Endodermal cell (in vitro differentiated cells): ENCODE data around the gene ADPRS. TPM values are rescaled to one million over a fixed set of nuclear protein-coding genes. Genes with fewer than 3 reads are reported as not detected.

Experiments used
- DNase-seq: peaks from one replicate; pipeline ENCODE4 v3.0.0-alpha.2; 2017
- H3K27ac ChIP-seq: 2 replicates; pipeline ENCODE4 v1.5.1; 2013; ENCODE audit warnings: mild to moderate bottlenecking, low read depth, low read length, moderate library complexity
- H3K27me3 ChIP-seq: 2 replicates; pipeline ENCODE4 v1.6.1; 2013; ENCODE audit warnings: mild to moderate bottlenecking, low read length, moderate library complexity; ENCODE audit not compliant: insufficient read depth, control insufficient read depth, poor library complexity, severe bottlenecking
- H3K36me3 ChIP-seq: 2 replicates; pipeline ENCODE4 v1.7.0; 2013; ENCODE audit warnings: mild to moderate bottlenecking, low read length, moderate library complexity; ENCODE audit not compliant: control insufficient read depth, insufficient read depth
- H3K4me1 ChIP-seq: one replicate; pipeline ENCODE4 v1.7.0; 2013; ENCODE audit warnings: low read length; ENCODE audit not compliant: control insufficient read depth, insufficient read depth
- H3K4me3 ChIP-seq: 2 replicates; pipeline ENCODE4 v1.5.1; 2013; ENCODE audit warnings: mild to moderate bottlenecking, low read length, moderate library complexity
- H3K9ac ChIP-seq: 2 replicates; pipeline ENCODE4 v1.6.1; 2013; ENCODE audit warnings: mild to moderate bottlenecking, low read length, moderate library complexity; ENCODE audit not compliant: poor library complexity, severe bottlenecking; ENCODE audit errors: extremely low read depth
- H3K9me3 ChIP-seq: 2 replicates; pipeline ENCODE4 v1.6.1; 2013; ENCODE audit warnings: mild to moderate bottlenecking, low read length, moderate library complexity; ENCODE audit not compliant: control insufficient read depth
- H3K27ac Mint-ChIP-seq: 2 replicates; pipeline ENCODE4 v1.8.0; 2020; ENCODE audit warnings: mixed read lengths
- H3K27me3 Mint-ChIP-seq: 2 replicates; pipeline ENCODE4 v1.8.0; 2021; ENCODE audit warnings: mild to moderate bottlenecking, mixed read lengths; ENCODE audit not compliant: insufficient read depth
- H3K36me3 Mint-ChIP-seq: 2 replicates; pipeline ENCODE4 v1.8.0; 2020; ENCODE audit warnings: low read depth, mixed read lengths
- H3K4me1 Mint-ChIP-seq: 2 replicates; pipeline ENCODE4 v1.8.0; 2020; ENCODE audit warnings: mixed read lengths
- H3K4me3 Mint-ChIP-seq: 2 replicates; pipeline ENCODE4 v1.8.0; 2020; ENCODE audit warnings: mild to moderate bottlenecking, moderate library complexity, mixed read lengths
- H3K9me3 Mint-ChIP-seq: 2 replicates; pipeline ENCODE4 v1.8.0; 2020; ENCODE audit warnings: mild to moderate bottlenecking, mixed read lengths
- WGBS, 2 experiments: methylation state at CpG; one replicate each; pipeline versions ENCODE4 v1.1.5 to v1.1.7; 2013; ENCODE audit warnings: missing lambda C conversion rate in 2 of 2, mixed read lengths in 1 of 2; ENCODE audit not compliant: insufficient coverage in 1 of 2, insufficient read length in 1 of 2; 5-methylcytosine and 5-hydroxymethylcytosine counted together
- total RNA-seq, 2 donors: library from RNA; stranded (reverse); fragmentation: NEBNext Ultra II Directional in 1 of 2; extraction: Animal tissue kit (Norgen Biotek cat#: 25700) in 1 of 2; gene quantifications; 2 replicates in 1 of 2; 3 replicates in 1 of 2; pipeline ENCODE4 v1.2.1, GENCODE V29; 2021
- TF ChIP-seq, protein P1 (sequence below): fragments of 200-600 bp; sonication (generic); conservative IDR thresholded peaks from 2 replicates; pipeline ENCODE4 v1.5.0; 2021; ENCODE audit warnings: antibody characterized with exemption, mild to moderate bottlenecking

Gene ADPRS
- total RNA-seq, 2 donors from 2014 or later: 22.1 to 25.3 TPM

DNA sequence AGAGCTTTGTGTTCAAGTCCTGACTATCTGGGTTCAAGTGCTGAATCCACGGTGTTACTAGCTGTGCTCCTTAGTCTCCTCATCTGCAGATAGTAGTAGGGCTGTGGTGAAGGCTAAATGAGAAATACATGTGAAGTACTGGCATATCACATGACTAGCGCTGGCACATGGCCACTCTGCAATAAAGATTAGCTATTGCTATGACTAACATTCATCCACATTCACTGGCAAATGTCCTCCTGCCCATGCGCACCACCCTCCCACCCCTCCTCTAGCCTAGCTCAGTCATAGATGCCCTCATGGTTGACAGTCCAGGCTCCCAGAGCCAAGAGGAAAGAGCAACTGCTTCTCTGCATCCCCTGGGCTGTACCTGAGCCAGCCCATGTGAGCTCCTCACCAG, 44.8 kb downstream of the ADPRS start:
- no peak overlapping the region for H3K4me3 Mint-ChIP-seq
- Histone ChIP-seq H3K9ac (no peak overlapping the region), H3K9me3 (no peaks in the 10 kb centered on the region), H3K36me3 (peaks cover 25% of the 10 kb centered on the region), H3K4me3 (no peak overlapping the region), H3K27ac (no peak overlapping the region), H3K4me1 (no peaks in the 10 kb centered on the region), H3K27me3 (no peaks in the 10 kb centered on the region)
- H3K9me3 Mint-ChIP-seq: no peaks in the 10 kb centered on the region
- H3K36me3 Mint-ChIP-seq: peaks cover 17% of the 10 kb centered on the region
- TF ChIP-seq, protein P1, sequence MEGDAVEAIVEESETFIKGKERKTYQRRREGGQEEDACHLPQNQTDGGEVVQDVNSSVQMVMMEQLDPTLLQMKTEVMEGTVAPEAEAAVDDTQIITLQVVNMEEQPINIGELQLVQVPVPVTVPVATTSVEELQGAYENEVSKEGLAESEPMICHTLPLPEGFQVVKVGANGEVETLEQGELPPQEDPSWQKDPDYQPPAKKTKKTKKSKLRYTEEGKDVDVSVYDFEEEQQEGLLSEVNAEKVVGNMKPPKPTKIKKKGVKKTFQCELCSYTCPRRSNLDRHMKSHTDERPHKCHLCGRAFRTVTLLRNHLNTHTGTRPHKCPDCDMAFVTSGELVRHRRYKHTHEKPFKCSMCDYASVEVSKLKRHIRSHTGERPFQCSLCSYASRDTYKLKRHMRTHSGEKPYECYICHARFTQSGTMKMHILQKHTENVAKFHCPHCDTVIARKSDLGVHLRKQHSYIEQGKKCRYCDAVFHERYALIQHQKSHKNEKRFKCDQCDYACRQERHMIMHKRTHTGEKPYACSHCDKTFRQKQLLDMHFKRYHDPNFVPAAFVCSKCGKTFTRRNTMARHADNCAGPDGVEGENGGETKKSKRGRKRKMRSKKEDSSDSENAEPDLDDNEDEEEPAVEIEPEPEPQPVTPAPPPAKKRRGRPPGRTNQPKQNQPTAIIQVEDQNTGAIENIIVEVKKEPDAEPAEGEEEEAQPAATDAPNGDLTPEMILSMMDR: no peak
- DNase-seq: no peak
- H3K27me3 Mint-ChIP-seq: no peaks in the 10 kb centered on the region
- WGBS, 2 experiments: 70 to 96% methylated on average over 2 to 3 of the region's 3 CpGs
- no peaks in the 10 kb centered on the region for H3K4me1 Mint-ChIP-seq
- no peak overlapping the region for H3K27ac Mint-ChIP-seq

DNA sequence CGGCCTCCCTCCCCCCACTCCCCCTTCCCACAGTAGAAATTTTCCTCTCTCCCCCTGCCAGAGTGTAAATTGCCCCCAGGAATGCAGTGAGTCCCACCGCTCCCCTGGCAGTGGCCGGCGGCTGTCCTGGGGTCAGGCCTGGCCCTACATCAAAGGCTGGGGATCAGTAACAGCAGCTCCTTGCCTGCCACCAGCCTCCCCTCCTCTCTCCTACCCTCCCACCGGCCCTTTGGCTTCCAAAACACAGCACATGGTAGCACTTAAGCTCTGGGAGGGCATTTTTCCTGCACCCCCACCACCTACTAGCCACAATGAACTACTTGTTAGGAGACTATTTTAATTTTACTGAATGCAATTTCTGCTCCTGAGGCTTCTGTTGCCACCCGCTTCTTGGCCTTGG, 45.3 kb downstream of the ADPRS start:
- H3K27ac Mint-ChIP-seq: no peak overlapping the region
- TF ChIP-seq, protein P1: no peak
- peaks cover 17% of the 10 kb centered on the region for H3K36me3 Mint-ChIP-seq
- no peaks in the 10 kb centered on the region for H3K27me3 ChIP-seq
- H3K9ac ChIP-seq: no peak overlapping the region
- WGBS, 2 experiments: 70 to 75% methylated on average over 2 to 6 of the region's 6 CpGs
- H3K4me3 ChIP-seq: no peak overlapping the region
- peaks cover 27% of the 10 kb centered on the region for H3K36me3 ChIP-seq
- H3K27me3 Mint-ChIP-seq: no peaks in the 10 kb centered on the region
- H3K4me1 Mint-ChIP-seq: no peaks in the 10 kb centered on the region
- H3K9me3 ChIP-seq: no peaks in the 10 kb centered on the region
- H3K9me3 Mint-ChIP-seq: no peaks in the 10 kb centered on the region
- no peak overlapping the region for H3K4me3 Mint-ChIP-seq
- DNase-seq: no peak
- H3K4me1 ChIP-seq: no peaks in the 10 kb centered on the region
- H3K27ac ChIP-seq: no peak overlapping the region

- no peaks in the 10 kb centered on the region for H3K27me3 Mint-ChIP-seq
- H3K36me3 ChIP-seq: peaks cover 29% of the 10 kb centered on the region
- peak; percentile 95 for DNase-seq
- TF ChIP-seq, protein P1: peak; percentile 96
- H3K27me3 ChIP-seq: no peaks in the 10 kb centered on the region
- H3K4me1 Mint-ChIP-seq: no peaks in the 10 kb centered on the region
- H3K27ac Mint-ChIP-seq: peak overlapping the region; percentile 44
- no peak overlapping the region for H3K27ac ChIP-seq
- 60 to 75% methylated on average over 5 to 7 of the region's 7 CpGs for WGBS, 2 experiments
- H3K9ac ChIP-seq: no peak overlapping the region
- H3K9me3 Mint-ChIP-seq: no peaks in the 10 kb centered on the region
- H3K4me1 ChIP-seq: no peaks in the 10 kb centered on the region
- no peaks in the 10 kb centered on the region for H3K9me3 ChIP-seq
- peaks cover 17% of the 10 kb centered on the region for H3K36me3 Mint-ChIP-seq
- H3K4me3 Mint-ChIP-seq: no peak overlapping the region
- no peak overlapping the region for H3K4me3 ChIP-seq
Measured at GRCh38 chr1:36134505-36135329, 46.0 kb downstream of the ADPRS start.
